Bronchial epithelial cell (primary cell): Measurements from ENCODE around the gene EP400. TPM values are rescaled to one million over a fixed set of nuclear protein-coding genes. Genes with fewer than 3 reads are reported as not detected.

Experiments
- DNase-seq: peaks from one replicate; pipeline ENCODE4 v3.0.0-alpha.2; 2010; ENCODE audit warnings: low read depth
- FAIRE-seq: peaks from 2 replicates; lab custom pipeline; 2011; peaks lifted over from hg19 to GRCh38; lab: Jason Lieb, UNC
- H3K27me3 ChIP-seq: 2 replicates; pipeline ENCODE4 v1.5.1; 2011; ENCODE audit warnings: low read length; ENCODE audit not compliant: control insufficient read depth, insufficient read depth
- H3K36me3 ChIP-seq: 2 replicates; pipeline ENCODE4 v1.5.1; 2011; ENCODE audit warnings: low read length; ENCODE audit not compliant: control insufficient read depth, insufficient read depth
- H3K4me3 ChIP-seq: 2 replicates; pipeline ENCODE4 v1.5.1; 2011; ENCODE audit warnings: mild to moderate bottlenecking, low read depth, low read length, control low read depth
- CTCF ChIP-seq: IDR thresholded peaks from 2 replicates; pipeline ENCODE4 v1.5.1; 2011; ENCODE audit warnings: mild to moderate bottlenecking, moderate library complexity, low read length, control low read depth, inconsistent platforms; ENCODE audit not compliant: insufficient read depth, severe bottlenecking
- total RNA-seq: library from RNA; depleted of rRNA; stranded (reverse); fragments of >200 nt; gene quantifications from 2 replicates; pipeline ENCODE4 v1.2.1, GENCODE V29; 2014

EP400 gene
- total RNA-seq, 1 donor from 2014 or later: 5.8 TPM

DNA sequence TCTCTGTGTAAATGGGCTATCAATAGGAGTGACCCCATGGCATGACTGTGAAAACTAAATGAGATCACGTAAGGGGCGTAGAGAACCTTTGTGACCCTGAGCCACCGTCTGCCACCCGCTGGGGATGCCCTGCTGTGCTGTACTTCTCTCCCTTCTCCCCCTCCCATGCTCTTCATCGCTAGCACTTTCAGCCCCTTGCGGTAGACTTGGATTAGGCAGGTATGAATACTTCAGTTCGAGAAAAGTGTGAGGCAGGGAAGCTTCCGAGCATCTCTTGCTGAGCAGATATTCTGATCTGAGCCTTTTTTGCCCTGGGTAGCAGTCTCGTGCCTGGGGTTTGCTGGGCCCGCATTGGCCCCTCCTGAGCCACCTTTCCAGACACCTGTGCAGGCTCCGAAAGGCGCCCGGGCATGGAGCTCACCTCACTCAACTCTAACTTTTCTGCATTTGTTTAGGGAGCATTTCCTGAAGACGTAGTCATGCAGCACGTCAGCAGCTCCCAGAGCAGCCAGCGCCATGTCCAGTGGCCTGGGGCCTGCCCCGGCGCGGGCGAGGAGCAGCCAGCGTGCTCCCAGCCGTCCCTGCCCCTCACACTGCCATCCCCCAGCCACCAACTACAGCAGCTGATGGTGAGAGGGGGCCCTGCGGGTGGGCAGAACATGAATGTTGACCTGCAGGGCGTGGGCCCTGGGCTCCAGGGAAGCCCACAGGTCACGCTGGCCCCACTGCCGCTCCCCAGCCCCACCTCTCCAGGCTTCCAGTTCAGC, 154.0 kb downstream of the EP400 start:
- TF ChIP-seq CTCF: no peak
- Histone ChIP-seq H3K27me3 (no peaks in the 10 kb centered on the region), H3K4me3 (no peak overlapping the region), H3K36me3 (peaks cover 2% of the 10 kb centered on the region)
- no peak for FAIRE-seq
- no peak for DNase-seq

DNA sequence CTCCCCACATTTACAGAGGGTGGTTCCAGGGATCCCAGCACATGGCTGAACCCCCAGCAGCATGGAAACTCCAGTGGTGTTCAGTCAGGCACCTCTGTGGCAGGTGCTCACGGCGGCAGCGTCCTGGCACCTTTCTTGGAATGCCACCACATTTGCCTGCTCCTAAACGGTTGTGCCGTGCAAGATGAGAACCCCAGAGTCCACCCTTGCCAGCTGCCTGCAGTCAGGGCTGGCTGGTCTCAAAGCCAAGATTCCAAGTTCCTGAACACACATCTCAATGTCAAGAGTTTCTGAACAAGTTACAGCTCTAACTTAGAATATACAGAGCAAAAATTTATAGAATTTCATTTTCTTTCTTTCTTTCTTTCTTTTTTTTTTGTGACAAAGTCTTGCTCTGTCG, 155.7 kb downstream of the EP400 start:
- Histone ChIP-seq H3K36me3 (peaks cover 4% of the 10 kb centered on the region), H3K27me3 (no peaks in the 10 kb centered on the region), H3K4me3 (no peak overlapping the region)
- FAIRE-seq (no peak), DNase-seq (no peak)
- no peak for TF ChIP-seq CTCF

DNA sequence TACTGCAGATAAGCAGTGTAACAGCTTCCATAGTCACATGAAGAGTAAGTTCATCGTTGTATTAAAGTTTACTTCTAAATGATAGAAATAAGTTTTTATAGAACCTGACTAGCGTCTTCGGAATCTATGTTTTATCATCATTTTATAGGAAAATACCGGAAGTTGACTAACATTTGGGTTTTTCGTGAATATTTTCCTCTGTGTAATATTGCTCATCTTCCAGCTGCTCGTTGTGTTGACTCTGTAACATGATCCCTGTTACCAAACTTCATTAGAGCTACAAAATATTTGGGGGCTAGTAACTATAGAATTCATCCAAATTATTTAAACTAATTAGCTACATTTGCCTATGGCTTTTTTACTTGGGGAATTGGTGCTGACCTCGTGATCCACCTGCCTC, 157.2 kb downstream of the EP400 start:
- H3K4me3 ChIP-seq: no peak overlapping the region
- FAIRE-seq: no peak

DNA sequence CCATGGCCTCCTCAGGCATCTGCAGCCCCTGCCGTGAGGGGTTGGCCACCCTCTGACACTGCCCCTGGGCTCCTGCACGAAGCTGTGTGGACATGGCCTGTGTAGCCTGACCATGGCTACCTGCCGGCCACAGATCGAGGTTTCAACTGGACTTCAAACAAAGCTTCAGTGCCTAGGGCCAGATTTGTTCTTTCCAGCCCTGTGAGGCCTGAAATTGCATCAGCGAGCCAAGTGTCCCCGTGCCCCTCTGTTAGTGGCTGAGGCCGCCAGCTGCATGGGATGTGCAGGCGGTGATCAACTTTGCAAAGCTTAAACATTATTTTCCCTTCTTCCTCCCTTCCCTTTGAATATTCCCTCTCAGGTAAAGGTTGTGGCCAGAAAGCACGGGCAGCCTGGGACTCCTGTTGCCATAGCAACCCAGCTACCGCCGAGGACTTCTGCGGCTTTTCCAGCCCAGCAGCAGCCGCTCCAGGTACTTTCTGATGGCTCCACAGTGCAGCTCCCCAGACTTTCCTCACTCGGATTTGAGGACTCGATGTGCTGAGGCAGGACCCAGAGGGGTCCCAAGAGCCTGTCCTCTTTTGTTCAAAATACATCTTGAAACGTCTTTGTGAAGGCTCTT, 158.6 kb downstream of the EP400 start:
- Histone ChIP-seq H3K27me3 (no peaks in the 10 kb centered on the region), H3K4me3 (no peak overlapping the region), H3K36me3 (peaks cover 8% of the 10 kb centered on the region)
- DNase-seq (no peak), FAIRE-seq (no peak)
- TF ChIP-seq CTCF: no peak

More for the DNA sequence above, 157.2 kb downstream of the EP400 start:
- no peak for TF ChIP-seq CTCF
- peak; percentile 1 for DNase-seq
- H3K36me3 ChIP-seq: peaks cover 8% of the 10 kb centered on the region
- H3K27me3 ChIP-seq: no peaks in the 10 kb centered on the region

- Histone ChIP-seq H3K27me3 (no peaks in the 10 kb centered on the region), H3K36me3 (peaks cover 9% of the 10 kb centered on the region), H3K4me3 (no peak overlapping the region)
- no peak for TF ChIP-seq CTCF
- no peak for FAIRE-seq
- DNase-seq: no peak
These were observed 160.0 kb downstream of the EP400 start for GRCh38 chr12:132109741-132110140.
